SK-N-SH (cell line): ENCODE data around the gene BAD.

Experiments
- EP300 ChIP-seq, 2 experiments: IDR thresholded peaks; 2 replicates each; pipeline versions ENCODE4 v1.4.0 to v1.6.1; 2012; ENCODE audit warnings: borderline replicate concordance in 1 of 2, low read depth in 1 of 2, low read length in 1 of 2
- MAX ChIP-seq: IDR thresholded peaks from 2 replicates; pipeline ENCODE4 v1.4.0; 2012; ENCODE audit warnings: low read depth
- POLR2AphosphoS5 ChIP-seq: IDR thresholded peaks from 2 replicates; pipeline ENCODE4 v1.6.1; 2012; ENCODE audit warnings: low read depth, low read length

GRCh38 chr11:64223001-64223651 is 61.3 kb downstream of the BAD start:
- TF ChIP-seq MAX (no peak), EP300 (IDR thresholded peaks at IDR 0.05; ENCODE audit: borderline replicate concordance in 1 of 2, low read depth in 1 of 2, low read length in 1 of 2) (no peak), POLR2AphosphoS5 (no peak)
